Fibroblast of skin of scalp (primary cell): Measurements from ENCODE around the gene GAS2L1.

Experiments used
- DNase-seq: peaks from one replicate; pipeline ENCODE4 v3.0.0-alpha.2; 2013

The GAS2L1 gene

DNA sequence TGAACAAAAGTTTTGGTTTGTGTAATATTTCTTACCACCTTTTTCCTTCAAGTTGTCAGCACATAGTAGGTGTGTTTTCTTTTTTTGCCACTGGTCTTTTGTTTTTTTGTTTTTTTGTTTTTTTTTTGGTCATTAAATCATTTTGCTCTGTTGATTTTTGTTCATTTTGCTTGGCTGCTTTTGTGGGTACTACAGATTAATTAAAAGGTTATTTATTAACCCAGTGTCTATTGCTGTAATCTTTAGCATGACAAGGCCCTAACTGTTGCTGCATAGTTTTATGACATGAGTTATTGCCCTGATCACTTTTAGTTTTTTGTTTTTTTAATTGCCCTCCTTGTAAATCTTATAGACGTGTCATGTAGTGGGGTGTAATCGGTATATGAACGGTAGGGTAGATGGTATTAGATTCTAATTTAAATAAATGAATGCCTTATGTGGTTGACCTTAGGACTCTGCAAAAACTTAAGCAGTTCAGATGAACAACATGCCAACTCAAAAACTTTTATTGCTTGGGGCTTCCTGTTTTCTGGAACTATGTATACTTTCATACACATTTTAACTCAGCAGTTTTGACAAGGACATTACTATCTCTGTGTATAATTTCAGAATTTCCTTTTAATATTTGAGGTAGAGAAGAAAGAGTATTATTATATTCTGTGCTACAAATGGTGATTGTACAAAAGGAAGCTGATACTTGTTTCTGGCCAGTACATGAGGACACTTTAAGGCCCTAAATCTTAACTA is 30.5 kb upstream of the GAS2L1 start:
- DNase-seq, result no peak

DNA sequence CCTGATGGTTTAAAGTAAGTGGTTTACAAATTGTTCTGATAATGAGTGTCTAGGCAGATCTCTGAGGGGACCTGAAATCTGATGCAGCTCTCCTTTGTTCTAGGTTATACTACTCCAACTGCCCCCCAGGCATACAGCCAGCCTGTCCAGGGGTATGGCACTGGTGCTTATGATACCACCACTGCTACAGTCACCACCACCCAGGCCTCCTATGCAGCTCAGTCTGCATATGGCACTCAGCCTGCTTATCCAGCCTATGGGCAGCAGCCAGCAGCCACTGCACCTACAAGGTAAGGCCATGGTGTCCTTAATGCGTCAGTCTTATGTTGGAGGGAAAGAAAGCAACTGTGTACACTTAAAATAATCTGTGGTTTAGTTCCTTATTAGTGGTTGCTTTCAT is 28.5 kb upstream of the GAS2L1 start:
- no peak for DNase-seq

DNA sequence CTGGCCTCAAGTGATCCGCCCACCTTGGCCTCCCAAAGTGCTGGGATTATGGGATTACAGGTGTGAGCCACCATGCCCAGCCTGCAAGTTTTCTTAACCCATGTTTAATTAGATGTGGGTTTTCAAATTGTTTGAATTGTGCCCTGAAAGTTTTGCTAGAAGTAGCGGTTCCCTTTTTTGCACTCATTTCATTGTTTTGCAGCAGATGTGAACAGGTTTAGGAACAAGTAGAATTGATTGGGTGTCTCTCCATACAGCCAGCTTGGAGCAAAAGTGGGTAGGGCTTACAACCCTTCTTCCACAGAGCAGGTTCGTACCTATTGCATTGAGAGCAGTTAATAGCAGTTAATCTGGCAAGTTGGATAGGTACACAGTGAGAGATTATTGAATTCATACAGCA is 22.3 kb upstream of the GAS2L1 start:
- no peak for DNase-seq

DNA sequence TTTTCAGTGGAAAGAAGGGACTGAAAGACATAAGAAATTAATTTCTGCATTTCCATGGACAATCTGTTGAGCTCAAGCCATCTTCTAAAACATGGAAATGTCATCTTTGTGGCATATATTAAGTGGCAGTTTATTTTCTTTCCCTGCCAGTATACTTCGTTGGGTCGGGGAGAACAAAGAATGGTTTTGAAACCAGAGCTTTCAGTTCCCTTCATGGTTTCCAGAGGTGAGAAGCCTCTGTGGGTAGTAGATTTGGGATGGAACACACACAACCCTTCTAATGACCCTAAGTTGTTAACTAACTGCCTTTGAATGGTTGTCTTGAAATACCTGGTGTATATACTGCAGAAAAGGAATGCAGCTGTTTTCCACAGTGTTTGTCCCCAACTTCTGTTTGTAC is 17.6 kb upstream of the GAS2L1 start:
- DNase-seq, result no peak

DNA sequence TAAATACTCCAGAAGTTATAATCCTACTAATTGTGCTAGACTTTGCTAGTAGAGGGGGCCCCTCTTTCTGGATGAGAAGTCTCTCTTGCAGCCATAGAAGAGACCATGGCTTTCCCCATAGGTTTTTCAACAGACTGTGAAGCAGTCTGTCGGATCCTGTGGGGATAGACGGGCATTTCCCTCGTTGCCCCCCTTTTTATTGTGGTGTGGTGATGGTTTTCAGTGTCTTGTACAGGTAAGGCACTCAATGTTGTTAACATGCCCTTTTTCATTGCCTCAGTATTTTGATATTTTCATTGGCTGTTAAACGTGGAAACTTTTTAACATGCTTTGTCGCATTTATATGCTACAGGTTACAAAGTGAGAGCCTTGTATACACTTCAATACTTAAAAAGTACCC is 16.4 kb upstream of the GAS2L1 start:
- DNase-seq, result no peak

DNA sequence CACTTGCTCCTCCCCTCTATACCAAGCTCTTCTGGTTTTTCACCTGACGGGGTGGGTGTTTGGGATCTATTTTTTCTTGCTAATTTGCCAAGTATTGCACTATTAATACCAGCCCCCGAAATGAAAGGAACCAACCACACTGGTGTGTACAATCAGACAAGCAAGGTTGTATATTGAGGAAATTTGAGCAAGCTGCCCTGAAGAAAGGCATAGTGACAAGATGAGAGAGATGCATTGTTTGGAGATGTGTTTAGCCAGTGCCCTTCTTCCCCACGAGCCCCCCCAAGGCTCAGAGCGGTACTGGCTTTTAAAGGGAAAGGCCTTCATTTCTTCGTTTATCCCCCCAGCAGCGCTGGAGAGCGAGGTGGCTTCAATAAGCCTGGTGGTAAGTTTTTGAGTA is 15.2 kb upstream of the GAS2L1 start:
- no peak for DNase-seq

DNA sequence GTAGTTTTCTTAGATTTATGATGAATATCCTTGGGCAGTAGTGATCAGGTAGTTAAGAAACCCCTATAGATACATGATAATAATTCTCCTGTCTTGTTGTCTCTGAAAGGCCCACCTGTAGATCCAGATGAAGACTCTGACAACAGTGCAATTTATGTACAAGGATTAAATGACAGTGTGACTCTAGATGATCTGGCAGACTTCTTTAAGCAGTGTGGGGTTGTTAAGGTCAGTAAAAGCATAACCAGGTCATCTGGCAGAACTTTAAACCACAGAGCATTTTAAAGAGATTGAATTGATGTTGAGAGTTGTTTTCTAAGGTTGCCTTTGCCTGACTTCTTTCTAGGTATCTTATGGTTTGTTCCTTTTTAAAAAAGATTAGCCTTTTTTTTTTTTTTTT is 14.1 kb upstream of the GAS2L1 start:
- no peak for DNase-seq

DNA sequence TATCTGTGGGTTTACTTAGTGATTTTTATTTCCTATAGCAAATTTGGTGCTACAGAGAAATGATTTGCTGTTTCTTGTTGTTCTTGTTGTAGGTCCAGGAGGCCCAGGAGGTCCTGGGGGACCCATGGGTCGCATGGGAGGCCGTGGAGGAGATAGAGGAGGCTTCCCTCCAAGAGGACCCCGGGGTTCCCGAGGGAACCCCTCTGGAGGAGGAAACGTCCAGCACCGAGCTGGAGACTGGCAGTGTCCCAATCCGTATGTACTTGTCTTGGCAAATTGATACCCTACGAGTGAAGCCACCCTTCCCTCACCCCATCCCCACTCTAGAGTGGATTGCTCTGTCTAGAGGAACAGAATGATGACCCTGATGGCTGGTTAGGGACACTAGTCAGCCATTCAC is 7.8 kb upstream of the GAS2L1 start:
- DNase-seq, result no peak

DNA sequence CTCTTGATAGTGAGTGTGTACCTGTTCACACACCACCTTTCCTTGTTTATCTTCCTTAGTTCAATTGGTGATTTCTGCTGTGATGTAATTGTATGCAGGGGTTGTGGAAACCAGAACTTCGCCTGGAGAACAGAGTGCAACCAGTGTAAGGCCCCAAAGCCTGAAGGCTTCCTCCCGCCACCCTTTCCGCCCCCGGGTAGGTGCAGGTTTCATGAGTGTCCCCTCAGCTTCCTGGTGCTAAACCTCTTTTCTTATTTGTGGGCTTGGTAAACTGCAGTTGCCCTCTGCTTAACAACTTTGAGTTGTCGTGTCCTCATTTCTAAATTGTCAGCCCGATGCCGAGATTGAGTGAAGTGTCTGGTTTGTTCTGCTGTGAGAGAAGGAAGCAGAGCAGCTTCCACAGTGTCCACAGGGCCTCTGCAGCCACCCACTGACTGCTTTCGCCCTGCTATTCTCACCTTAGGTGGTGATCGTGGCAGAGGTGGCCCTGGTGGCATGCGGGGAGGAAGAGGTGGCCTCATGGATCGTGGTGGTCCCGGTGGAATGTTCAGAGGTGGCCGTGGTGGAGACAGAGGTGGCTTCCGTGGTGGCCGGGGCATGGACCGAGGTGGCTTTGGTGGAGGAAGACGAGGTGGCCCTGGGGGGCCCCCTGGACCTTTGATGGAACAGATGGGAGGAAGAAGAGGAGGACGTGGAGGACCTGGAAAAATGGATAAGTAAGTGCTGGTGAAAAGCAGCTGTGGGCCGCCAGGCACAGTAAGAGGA is 7.1 kb upstream of the GAS2L1 start:
- DNase-seq, result no peak

DNA sequence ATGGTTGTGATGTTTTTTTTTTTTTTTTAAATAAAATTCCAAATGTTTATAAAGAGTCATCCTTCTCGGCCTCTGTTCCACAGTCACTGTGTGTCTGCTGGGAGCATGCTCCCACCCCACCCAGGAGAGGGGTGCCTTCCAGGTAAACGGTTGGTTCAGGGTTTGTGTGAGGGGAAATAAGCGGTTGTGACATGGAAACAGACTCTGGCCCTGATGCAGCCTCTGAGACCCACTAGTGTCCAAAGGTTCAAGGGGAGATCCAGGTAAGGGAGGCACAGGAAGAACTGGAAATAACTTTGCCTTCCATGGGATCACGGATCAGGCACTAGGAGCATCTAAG is 6.0 kb upstream of the GAS2L1 start:
- no peak for DNase-seq

DNA sequence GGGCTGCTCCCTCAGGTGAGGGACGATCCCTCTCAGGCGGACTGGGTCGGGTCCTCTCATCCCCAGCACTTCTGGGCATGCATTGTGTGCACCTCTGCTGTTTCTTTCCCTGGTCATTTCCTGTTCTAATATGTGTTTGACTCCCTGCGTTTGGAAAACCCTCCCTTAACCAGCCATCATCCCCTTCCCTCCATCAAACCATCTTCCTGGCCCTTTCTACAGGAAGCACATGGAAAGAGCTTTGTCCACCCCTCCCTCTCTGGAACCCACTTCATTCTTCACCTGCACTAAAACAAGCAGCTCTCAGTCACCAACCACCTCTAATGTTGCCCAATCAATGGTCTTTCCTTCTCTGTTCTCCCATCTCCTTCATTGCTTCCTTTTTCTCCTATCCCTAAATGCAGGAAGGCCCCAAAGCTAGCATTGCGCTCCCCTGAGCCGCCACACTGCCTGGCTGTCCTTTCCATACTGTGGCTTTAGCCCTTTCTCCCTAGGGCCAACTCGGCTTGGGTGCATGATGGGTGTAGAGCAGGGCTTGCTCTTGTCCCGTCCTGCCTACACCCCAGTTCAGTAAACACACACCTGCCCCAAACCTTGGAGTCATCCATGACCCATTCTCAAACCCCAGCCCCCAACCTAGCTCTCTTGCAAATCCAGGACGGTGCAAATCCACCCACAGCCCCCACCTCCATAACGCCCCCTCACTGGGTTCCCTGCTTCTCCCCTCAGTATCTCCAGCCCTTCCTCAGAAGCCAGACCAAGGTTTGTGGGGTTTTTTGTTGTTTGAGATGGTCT is 5.4 kb upstream of the GAS2L1 start:
- DNase-seq, result no peak

DNA sequence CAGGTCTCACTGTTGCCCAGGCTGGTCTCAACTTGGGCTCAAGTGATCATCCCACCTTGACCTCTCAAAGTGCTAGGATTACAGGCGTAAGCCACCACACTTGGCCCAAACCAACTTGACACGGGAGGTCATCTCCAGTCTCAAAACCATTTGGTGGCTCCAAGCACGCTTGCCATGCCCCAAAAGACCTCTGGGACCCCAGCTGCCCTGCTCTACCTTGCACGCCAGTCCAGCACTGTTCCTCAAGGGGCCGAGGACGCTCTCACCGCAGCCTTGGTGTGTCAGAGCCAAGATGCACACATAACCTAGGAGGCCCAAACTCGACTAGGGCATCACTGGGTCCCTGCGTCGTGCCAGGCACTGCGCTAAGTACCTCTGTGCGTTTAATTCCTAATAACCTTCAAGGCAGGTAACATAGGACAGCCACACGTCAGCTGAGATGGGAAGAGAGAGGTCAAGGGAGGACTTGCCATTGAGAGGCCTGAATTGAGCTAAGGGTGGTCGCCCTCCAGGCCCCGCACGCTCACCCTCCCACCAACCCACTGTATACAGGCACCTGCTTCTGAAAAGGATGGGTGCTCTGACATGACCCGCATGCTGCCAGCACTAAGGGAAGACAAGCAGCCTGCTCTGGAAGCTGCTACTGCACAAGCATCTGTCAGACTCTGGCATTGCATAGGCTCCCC is 4.6 kb upstream of the GAS2L1 start:
- no peak for DNase-seq

DNA sequence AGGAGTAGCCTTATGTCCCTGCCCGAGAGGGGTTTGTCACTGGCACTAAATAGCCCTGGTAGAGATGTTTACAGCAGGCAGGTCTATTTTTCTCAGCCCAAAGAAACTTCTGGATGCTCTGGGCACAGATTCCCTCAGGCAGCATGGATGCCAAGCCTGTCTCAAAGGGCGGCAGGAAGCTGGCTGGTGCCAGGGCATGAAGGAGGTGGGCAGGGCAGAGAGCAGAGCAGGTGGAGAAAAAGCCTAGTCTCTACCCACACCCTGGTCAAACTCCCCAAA is 4.1 kb upstream of the GAS2L1 start:
- DNase-seq, result no peak

DNA sequence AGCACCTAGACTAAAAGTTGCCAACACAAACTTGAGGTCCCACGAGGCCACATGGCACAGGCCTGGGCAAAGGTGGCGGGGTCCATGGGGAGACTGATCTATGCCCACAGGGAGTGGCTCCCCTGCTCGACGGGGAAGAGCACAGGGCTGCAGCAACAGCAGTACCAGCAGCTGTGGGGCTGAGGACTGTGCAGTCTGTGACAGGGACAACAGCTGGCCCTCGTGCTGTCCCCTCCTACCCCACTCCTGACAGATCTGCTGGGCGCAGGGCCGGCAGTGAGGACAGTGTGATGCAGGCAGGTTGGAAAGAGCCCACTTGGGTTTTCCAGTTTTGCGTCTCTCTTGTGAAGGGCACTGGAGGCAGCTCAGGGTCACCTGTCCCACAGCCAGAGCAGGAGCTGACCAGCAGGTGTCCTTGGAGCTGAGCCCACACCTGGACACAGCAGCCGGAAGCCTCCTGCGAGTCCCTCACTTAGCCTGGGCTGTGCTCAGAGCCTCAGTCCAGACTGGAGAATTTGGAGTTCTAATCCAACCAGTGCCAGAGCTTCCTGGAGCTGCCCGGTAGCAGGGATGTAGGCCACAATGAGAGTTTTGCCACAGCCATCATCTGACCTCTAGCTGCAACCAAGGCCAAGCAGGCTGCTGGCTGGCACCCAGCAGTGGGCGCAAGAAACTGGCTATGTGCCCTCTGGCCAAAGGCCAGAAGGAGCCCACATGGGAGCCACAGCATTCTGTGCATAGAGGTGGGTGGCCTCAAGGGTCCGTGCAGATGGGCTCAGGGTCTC is 3.6 kb upstream of the GAS2L1 start:
- DNase-seq, result no peak

DNA sequence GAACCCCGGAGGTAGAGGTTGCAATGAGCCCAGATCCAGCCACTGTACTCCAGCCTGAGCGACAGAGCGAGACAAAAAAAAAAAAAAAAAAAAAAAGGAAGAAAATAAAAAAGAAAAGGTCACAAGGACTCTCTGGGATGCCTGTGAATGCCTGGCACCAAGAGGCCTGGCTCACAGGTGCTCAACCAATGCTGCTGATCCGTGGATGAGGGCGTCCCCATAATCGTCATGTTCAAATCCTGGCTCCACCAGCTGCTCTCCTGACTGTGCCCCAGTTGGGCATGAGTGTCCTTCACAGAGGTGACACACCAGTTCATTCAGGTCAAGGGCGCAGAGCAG is 645 bp upstream of the GAS2L1 start:
- no peak for DNase-seq

DNA sequence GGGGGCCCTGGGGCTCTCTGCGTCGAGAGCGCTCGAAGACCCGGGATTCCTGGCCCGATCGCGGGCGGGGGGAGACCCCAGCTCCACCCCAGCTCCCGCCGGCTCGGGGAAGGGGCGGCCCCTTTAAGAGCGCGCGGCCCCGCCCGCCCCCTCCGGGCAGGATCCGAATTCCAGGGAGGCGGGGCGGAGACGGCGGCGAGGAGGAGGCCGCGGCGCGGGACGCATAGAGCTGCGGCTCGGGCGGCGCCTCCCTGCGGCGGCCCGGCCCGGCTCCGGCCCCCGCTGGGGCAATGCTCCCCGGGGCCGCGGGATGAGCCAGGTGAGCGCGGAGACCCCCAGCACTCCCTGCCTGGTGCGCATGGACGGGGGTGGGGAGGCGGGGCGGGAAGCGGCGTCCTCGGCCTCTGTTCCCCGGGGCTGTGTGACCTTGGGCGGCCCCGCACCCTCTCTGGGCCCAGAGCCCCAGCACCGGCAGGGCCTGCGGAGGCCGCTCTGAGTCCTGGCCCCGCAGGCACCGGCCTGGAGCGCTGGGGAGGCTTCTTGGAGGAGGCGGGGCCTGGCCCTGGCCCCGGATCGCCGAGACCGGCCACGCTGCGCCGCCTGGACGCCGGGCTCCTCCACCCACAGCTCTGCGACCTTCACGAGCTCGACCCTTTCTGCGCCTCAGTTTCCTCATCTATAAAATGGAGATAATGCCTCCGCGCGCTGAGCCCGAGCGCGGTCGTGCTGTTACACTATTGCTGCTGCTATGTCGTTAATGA is 565 bp downstream of the GAS2L1 start:
- peak; percentile 82 for DNase-seq

DNA sequence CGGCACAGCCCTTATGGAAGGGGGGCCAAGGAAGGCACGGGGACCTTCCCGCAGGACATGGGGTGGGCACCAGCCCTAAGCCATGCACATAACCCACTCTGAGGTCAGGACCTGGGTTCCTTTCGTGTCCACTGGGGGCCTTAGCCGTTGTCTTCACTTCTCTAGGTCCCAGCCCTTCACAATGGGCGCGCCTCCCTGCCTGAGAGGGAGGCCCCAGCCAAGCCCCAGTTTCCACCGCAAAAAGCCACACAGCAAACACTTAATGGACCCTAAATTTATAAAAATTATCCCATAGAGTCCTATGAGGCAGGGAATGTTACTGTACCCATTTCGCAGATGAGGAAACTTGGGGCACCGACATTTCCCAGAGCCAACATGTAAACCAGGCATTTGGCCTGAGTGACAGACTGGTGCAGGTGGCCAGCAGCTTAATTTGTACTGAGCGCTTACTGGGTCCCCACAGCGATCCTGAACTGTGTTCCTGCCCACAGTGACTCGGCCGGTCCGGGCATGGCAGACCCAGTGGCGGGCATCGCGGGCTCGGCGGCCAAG is 1.2 kb downstream of the GAS2L1 start:
- DNase-seq, result no peak

DNA sequence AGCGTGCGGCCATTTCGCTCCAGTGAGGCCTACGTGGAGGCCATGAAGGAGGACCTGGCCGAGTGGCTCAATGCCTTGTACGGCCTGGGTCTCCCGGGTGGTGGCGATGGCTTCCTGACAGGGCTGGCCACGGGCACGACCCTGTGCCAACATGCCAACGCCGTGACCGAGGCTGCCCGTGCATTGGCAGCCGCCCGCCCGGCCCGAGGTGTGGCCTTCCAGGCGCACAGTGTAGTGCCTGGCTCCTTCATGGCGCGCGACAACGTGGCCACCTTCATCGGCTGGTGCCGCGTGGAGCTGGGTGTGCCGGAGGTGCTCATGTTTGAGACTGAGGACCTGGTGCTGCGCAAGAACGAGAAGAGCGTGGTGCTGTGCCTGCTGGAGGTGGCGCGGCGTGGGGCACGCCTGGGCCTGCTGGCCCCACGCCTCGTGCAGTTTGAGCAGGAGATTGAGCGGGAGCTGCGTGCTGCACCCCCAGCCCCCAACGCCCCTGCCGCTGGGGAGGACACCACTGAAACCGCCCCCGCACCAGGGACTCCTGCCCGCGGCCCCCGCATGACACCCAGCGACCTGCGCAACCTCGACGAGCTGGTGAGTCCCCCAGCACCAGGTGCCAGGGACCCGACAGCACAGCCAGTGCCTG is 1.8 kb downstream of the GAS2L1 start:
- no peak for DNase-seq

DNA sequence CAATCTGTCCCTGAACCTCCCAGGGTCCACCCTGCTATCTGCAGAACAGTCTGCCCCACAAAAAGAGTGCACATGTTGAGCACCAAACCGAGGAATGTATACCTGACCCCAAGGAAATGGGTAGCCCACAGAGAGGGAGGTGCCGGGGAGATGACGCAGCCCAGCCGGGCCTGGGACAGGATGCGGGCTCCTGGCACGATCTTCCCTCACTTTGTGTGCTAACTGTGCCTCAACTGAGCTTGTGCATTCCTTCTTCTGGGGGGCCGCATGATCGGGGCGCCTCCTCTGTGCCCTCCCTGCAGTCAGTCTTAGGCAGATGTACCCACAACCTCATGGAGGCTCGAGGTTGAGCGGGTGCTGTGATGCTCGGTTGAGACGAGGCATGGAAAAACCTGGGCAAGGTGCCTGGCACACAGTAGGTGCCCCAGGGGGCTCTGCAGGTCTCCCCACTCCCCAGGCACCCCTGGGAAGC is 2.4 kb downstream of the GAS2L1 start:
- DNase-seq, result peak; percentile 39

DNA sequence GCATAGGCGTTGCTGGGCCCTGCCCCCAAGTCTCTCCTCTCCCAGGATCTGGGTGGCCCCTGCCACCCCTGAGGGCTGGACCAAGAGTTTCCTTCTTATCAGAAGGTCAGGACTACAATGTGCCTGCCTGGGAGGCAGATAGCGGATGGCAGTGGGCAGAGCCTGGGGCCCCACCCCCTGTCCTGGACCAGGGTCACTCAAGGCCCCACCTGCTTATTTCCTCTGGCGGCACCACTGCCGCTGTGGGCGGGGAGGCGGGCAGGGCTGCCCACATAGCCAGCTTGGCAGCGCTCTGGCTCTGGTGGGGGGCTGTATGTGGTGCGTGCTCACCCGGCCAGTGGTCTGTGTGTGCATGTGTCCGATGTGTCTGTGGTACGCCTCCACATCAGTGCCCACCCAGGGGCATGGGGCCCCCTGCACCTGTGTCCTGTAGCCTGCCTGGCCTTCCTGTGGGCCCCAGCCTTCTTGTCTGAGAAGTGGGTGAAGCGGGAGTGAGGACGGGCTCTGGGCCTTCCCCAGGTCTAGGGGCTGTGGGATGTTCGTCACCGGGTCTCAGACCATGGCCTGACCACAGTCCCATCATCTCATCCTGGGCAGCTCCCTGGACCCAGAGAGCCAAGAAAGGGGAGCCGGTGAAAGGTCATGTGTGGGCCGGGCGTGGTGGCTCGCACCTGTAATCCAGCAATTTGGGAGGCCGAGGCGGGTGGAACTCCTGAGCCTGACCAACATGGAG is 3.0 kb downstream of the GAS2L1 start:
- no peak for DNase-seq
